ENCODE results near the gene KATNB1.

GRCh38 chr16:57773655-57774295 is 38.2 kb downstream of the KATNB1 start:
- TF ChIP-seq POLR2A (IDR thresholded peaks at IDR 0.05; ENCODE audit: low read depth, low read length) (no peak), TAF1 (IDR thresholded peaks at IDR 0.05; ENCODE audit: low read depth, low read length) (no peak), POU2F2 (IDR thresholded peaks at IDR 0.05; ENCODE audit: low read depth, low read length) (no peak), POLR2AphosphoS5 (IDR thresholded peaks at IDR 0.05; ENCODE audit: low read depth, low read length) (no peak)

Data from GM12891 (cell line).